NCI-H774 (cell line): Measurements from ENCODE around the gene GOLGA6L2.
"Not testable (repeated sequence)": the region's sequence is repeated elsewhere in the genome, so short reads cannot be mapped to it uniquely, and the experiment has no call there.

Experiments used
- DNase-seq: peaks from one replicate; lab custom pipeline; 2025; lab: John Stamatoyannopoulos, UW

Gene GOLGA6L2

DNA sequence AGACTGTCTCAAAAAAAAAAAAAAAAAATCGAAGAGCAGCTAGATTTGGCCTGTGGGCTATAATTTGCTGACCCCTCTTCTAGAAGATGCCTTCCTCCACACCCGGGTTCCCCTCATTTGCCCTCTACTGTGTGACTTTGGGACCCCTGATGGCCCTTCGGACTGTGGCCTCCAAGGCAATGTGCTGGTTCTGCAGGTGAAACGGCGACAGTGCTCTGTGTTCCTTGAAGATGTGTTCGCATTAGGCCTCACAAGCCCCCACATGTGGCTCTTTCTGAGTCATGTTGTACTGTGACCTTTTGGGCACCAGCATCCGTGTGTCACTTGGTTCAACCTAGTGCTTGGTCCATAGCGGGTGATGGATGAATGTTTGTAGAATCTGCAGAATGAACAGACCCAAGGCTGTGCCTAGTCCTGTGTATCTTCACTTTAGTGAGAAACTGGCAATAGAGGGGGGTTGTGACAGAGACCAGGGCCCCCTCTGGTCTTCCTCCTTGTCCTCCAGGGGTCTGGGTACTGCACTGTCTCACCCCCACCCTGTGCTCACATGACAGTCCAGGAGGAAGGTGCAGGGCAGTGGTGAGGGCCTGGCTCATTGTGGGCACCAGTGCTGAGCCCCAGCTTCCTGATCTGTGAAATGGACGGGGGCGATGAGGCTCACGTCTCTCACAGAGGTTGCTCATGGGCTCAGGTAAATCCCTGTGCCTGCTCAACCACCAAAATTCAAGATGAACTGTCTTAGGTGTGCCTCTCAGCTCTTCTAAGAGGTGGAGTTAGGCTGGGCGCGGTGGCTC, 22.7 kb downstream of the GOLGA6L2 start:
- no peak for DNase-seq

GRCh38 chr15:23422946-23423708, 23.9 kb downstream of the GOLGA6L2 start:
- DNase-seq = no peak

- no peak for DNase-seq
Observed at GRCh38 chr15:23422099-23422945, 24.7 kb downstream of the GOLGA6L2 start.

- no peak for DNase-seq
Observed at GRCh38 chr15:23420806-23421575, 26.1 kb downstream of the GOLGA6L2 start.

GRCh38 chr15:23416349-23417276, 30.4 kb downstream of the GOLGA6L2 start:
- DNase-seq = no peak

GRCh38 chr15:23415866-23416265, 31.2 kb downstream of the GOLGA6L2 start:
- DNase-seq = not testable (repeated sequence)

- no peak for DNase-seq
Observed at GRCh38 chr15:23415321-23415865, 31.6 kb downstream of the GOLGA6L2 start.

GRCh38 chr15:23412881-23413600, 34.0 kb downstream of the GOLGA6L2 start:
- not testable (repeated sequence) for DNase-seq

GRCh38 chr15:23411841-23412240, 35.2 kb downstream of the GOLGA6L2 start:
- DNase-seq = no peak

- no peak for DNase-seq
Observed at GRCh38 chr15:23403550-23403949, 43.5 kb downstream of the GOLGA6L2 start.

- no peak for DNase-seq
Observed at GRCh38 chr15:23402544-23402943, 44.5 kb downstream of the GOLGA6L2 start.

DNA sequence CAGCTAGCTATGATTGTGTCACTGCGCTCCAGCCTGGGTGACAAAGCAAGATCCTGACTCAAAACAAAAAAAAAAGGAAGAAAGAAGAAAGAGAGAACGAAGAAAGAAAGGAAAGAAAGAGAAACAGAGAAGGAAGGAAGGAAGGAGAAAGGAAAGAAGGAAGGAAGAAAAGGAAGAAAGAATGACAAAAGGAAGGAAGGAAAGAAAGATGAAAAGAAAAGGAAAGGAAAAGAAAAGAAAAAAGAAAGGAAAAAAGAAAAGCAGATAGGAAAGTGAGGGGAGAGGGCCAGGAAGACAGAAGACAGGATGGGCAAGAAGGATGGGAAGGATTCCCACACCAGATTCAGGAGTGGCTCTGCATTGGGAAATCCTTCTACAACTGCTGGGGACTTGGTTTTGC, 44.9 kb downstream of the GOLGA6L2 start:
- no peak for DNase-seq

DNA sequence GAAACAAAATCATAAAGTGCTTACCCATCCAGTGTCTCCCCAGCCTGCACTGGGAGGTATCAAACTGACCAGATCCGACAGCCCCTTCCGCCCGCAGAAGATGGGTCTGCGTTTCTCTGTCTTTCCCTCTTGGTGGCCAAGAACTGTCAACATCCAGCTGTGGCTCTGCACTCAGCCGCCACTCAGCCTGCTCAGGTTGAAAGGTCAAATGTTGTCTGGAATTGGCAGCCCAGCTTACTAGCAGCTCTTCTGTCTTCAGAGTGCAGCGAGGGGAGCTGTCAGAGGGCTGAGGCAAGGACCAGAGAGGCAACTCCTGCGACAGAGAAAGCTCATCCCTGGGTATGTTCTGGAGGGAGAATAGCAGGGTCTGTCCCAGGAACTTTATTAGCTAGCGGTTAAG, 45.4 kb downstream of the GOLGA6L2 start:
- no peak for DNase-seq

DNA sequence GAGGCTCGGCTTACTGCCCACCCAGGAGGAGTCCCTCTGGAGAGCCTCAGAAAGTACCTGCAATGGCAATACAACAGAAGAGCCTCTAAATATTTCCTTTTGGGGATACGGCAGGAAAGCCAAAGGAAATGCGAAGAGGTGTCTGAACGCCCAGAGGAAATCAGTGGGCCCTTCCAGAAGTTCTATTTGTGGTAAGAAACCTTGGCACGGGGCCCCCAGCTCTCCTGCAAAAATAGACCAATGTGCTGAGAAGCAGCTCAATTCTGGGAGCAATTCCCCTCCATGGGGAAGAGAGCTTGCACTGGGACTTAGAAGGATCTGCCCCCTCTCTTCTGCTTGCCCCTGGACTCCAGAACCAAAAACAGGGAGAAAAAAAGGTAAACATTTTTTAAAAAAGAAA, 47.8 kb downstream of the GOLGA6L2 start:
- not testable (repeated sequence) for DNase-seq

DNA sequence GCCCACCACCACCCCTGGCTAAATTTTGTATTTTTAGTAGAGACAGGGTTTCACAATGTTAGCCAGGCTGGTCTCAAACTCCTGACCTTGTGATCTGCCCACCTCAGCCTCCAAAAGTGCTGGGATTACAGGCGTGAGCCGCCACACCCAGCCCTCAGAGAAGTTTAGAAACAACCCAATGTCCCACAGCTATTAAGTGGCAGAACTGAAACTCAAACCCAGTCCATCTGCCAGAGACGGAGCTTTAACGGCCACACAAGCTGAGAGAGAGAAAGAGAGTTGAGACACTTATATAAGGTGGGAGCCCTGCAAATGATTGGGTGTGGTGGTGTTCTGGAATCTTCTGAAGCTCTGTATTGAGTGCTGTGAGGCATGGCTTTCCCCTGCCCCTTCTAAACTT, 48.7 kb downstream of the GOLGA6L2 start:
- DNase-seq = not testable (repeated sequence)

GRCh38 chr15:23397779-23398178, 49.3 kb downstream of the GOLGA6L2 start:
- no peak for DNase-seq

DNA sequence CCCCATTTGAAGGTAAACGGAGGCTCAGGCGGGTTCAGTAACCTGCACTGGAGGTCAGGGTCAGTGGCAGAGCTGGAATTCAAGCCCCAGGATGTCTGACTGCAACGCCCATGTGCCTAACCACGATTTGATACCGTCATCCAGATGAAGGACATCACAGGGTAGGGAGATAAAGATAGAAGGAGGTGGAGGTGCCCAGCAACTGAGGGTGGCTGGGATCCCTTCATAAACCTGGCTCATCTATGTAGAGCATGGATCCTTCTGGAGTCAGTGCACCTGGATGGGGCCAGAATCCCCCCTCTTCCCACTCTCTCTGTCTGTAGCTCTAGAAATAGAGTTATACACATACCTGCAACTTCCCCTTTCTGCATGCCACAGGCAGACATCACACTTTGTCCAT, 51.2 kb downstream of the GOLGA6L2 start:
- no peak for DNase-seq

GRCh38 chr15:23395030-23395692, 51.9 kb downstream of the GOLGA6L2 start:
- DNase-seq = no peak
